GM12878 (cell line): ENCODE results near the gene MYLK4. TPM values are rescaled to one million over a fixed set of nuclear protein-coding genes. Genes with fewer than 3 reads are reported as not detected.

ENCODE experiments used
- CHD4 ChIP-seq: fragments of 200-600 bp; sonication (generic); IDR thresholded peaks from 2 replicates; pipeline ENCODE4 v1.6.1; 2016; ENCODE audit warnings: mild to moderate bottlenecking
- E2F8 ChIP-seq: fragments of 450-650 bp; IDR thresholded peaks from 2 replicates; pipeline ENCODE4 v1.6.1; 2018; ENCODE audit warnings: mild to moderate bottlenecking, low read depth, moderate library complexity; ENCODE audit not compliant: partially characterized antibody
- MAX ChIP-seq: IDR thresholded peaks from 2 replicates; pipeline ENCODE4 v1.6.1; 2012; ENCODE audit warnings: low read depth, low read length, improper control_type of control experiment
- MXI1 ChIP-seq: fragments of 150-350 bp; IDR thresholded peaks from 2 replicates; pipeline ENCODE4 v1.6.1; 2011; ENCODE audit warnings: low read depth, mild to moderate bottlenecking, inconsistent platforms, low read length, improper control_type of control experiment
- PAX5 ChIP-seq: IDR thresholded peaks from 2 replicates; pipeline ENCODE4 v1.6.1; 2011; ENCODE audit warnings: low read depth, low read length, borderline replicate concordance
- PRDM15 ChIP-seq: fragments of 450-650 bp; formaldehyde crosslinking; IDR thresholded peaks from 2 replicates; pipeline ENCODE4 v1.4.0; 2020; ENCODE audit warnings: mild to moderate bottlenecking, moderate library complexity
- RAD21 ChIP-seq: IDR thresholded peaks from 2 replicates; pipeline ENCODE4 v1.6.1; 2011; ENCODE audit warnings: mild to moderate bottlenecking, low read depth, low read length, moderate library complexity; ENCODE audit not compliant: insufficient read depth
- RAD51 ChIP-seq: fragments of 450-650 bp; IDR thresholded peaks from 2 replicates; pipeline ENCODE4 v1.6.1; 2016; ENCODE audit warnings: moderate library complexity, mild to moderate bottlenecking, inconsistent platforms
- SP1 ChIP-seq: IDR thresholded peaks from one replicate; pipeline ENCODE4 v1.6.1; 2011; ENCODE audit warnings: low read depth, low read length
- SPI1 ChIP-seq: IDR thresholded peaks from 2 replicates; pipeline ENCODE4 v1.6.1; 2011; ENCODE audit warnings: low read depth, mild to moderate bottlenecking, low read length, moderate library complexity, borderline replicate concordance; ENCODE audit not compliant: insufficient read depth
- polyA plus RNA-seq, 11 experiments: library from polyadenylated mRNA; depleted of rRNA in 4 of 11; unstranded in 6 of 11; stranded (reverse) in 5 of 11; fragments of >200 nt; fragmentation: Nextera tagmentation in 4 of 11; fragmentation: Illumina TruSeq in 1 of 11; extraction: Ambion mirVana in 4 of 11; extraction: Trizol in 1 of 11; gene quantifications; 1 replicate in 1 of 11; 2 replicates in 10 of 11; pipeline versions ENCODE4 v1.2.1 to v1.2.3, GENCODE V29; 2011 to 2016; ENCODE audit warnings: inconsistent platforms in 2 of 11, missing spikeins in 2 of 11, low read depth in 1 of 11
- total RNA-seq, 4 experiments: library from RNA; depleted of rRNA in 3 of 4; stranded (reverse); fragments of >200 nt in 3 of 4; fragmentation: Illumina TruSeq in 1 of 4; extraction: Trizol in 1 of 4; gene quantifications; 2 replicates each; pipeline versions ENCODE4 v1.2.1 to v1.2.3, GENCODE V29; 2013 to 2021

The MYLK4 gene
- total and polyA plus RNA-seq, 10 of the 15 experiments (the other 5 are each of a cell fraction or from before 2014, with no cell fraction given), result under 0.01 to 0.09 (median 0.05) TPM; not detected in 1

GRCh38 chr6:2639167-2639566, 111.6 kb downstream of the MYLK4 start (continued):
- TF ChIP-seq PRDM15 (CRISPR knock-in tag), result no peak
- no peak for TF ChIP-seq RAD21
- no peak for TF ChIP-seq RAD51
- TF ChIP-seq E2F8, result no peak
- no peak for TF ChIP-seq SP1
- TF ChIP-seq SPI1, result no peak
- TF ChIP-seq MXI1, result no peak
- TF ChIP-seq CHD4, result no peak
- no peak for TF ChIP-seq MAX
- no peak for TF ChIP-seq PAX5
